H1 (cell line): ENCODE data around the gene LHFPL2. TPM values are rescaled to one million over a fixed set of nuclear protein-coding genes. Genes with fewer than 3 reads are reported as not detected.

ENCODE experiments used
- CTCF ChIA-PET: fragments of 300-600 bp; sonication (Branson Sonifier 250); formaldehyde crosslinking; loops from one replicate; lab custom pipeline; 2021; ENCODE audit not compliant: partially characterized antibody; lab: Charles Lee
- POLR2A ChIA-PET: fragments of 300-600 bp; sonication (Branson Sonifier 250); formaldehyde crosslinking; loops from one replicate; lab custom pipeline; 2021; ENCODE audit warnings: inconsistent platforms; ENCODE audit not compliant: partially characterized antibody; lab: Charles Lee
- DNase-seq, 2 experiments: peaks; one replicate each; pipeline versions ENCODE4 v3.0.0 to v3.0.0-alpha.2; 2010 to 2022; ENCODE audit warnings: low spot score in 2 of 2, low read depth in 1 of 2, mixed read lengths in 1 of 2
- FAIRE-seq: peaks from 2 replicates; lab custom pipeline; 2011; peaks lifted over from hg19 to GRCh38; lab: Jason Lieb, UNC
- H2AFZ ChIP-seq: 2 replicates; pipeline ENCODE4 v1.8.1; 2012; ENCODE audit warnings: low read length, inconsistent platforms
- H2AK5ac ChIP-seq: 2 replicates; pipeline ENCODE4 v1.6.1; 2013; ENCODE audit warnings: low read depth, low read length
- H2BK120ac ChIP-seq: replicated peaks from 2 replicates; pipeline ENCODE3; 2013; ENCODE audit warnings: low read depth, low read length, inconsistent platforms
- H2BK12ac ChIP-seq: 2 replicates; pipeline ENCODE4 v1.6.1; 2013; ENCODE audit warnings: low read depth, low read length
- H2BK15ac ChIP-seq: 2 replicates; pipeline ENCODE4 v1.6.1; 2013; ENCODE audit warnings: low read length
- H2BK20ac ChIP-seq: 2 replicates; pipeline ENCODE4 v1.6.1; 2013; ENCODE audit warnings: low read length
- H2BK5ac ChIP-seq: 2 replicates; pipeline ENCODE4 v1.6.1; 2013; ENCODE audit warnings: low read depth, low read length
- H3K14ac ChIP-seq: 2 replicates; pipeline ENCODE4 v1.6.1; 2013; ENCODE audit warnings: inconsistent platforms; ENCODE audit not compliant: insufficient read length
- H3K18ac ChIP-seq: 2 replicates; pipeline ENCODE4 v1.6.1; 2013; ENCODE audit warnings: low read length; ENCODE audit errors: extremely low read depth
- H3K23ac ChIP-seq: 2 replicates; pipeline ENCODE4 v1.6.1; 2013; ENCODE audit warnings: inconsistent platforms; ENCODE audit not compliant: insufficient read length
- H3K23me2 ChIP-seq: 2 replicates; pipeline ENCODE4 v1.6.1; 2013; ENCODE audit warnings: low read depth, low read length
- H3K27ac ChIP-seq: 2 replicates; pipeline ENCODE4 v1.6.1; 2011; ENCODE audit warnings: low read depth, low read length, inconsistent platforms
- H3K27me3 ChIP-seq, 4 experiments: replicated peaks in 1 of 4; 1 replicate in 1 of 4; 2 replicates in 3 of 4; pipeline versions ENCODE4 v1.6.1 to v1.8.1; 2011 to 2013; ENCODE audit warnings: low read length in 3 of 4, mild to moderate bottlenecking in 3 of 4, inconsistent platforms in 2 of 4, mixed read lengths in 2 of 4, moderate library complexity in 1 of 4; ENCODE audit not compliant: control insufficient read depth in 3 of 4, insufficient read depth in 3 of 4; ENCODE audit errors: extremely low read depth in 1 of 4
- H3K36me3 ChIP-seq, 4 experiments: 2 replicates each; pipeline versions ENCODE4 v1.6.1 to v1.8.1; 2011 to 2013; ENCODE audit warnings: mild to moderate bottlenecking in 4 of 4, low read length in 3 of 4, moderate library complexity in 2 of 4, control low read depth in 1 of 4, inconsistent platforms in 1 of 4; ENCODE audit not compliant: insufficient read depth in 4 of 4, control insufficient read depth in 2 of 4
- H3K4ac ChIP-seq: replicated peaks from 2 replicates; pipeline ENCODE3; 2013; ENCODE audit warnings: low read length, low read depth, mixed read lengths, inconsistent platforms; ENCODE audit not compliant: insufficient read length
- H3K4me1 ChIP-seq, 4 experiments: replicated peaks in 1 of 4; 1 replicate in 1 of 4; 2 replicates in 3 of 4; pipeline versions ENCODE4 v1.6.1 to v1.8.1; 2011 to 2013; ENCODE audit warnings: low read length in 3 of 4, inconsistent platforms in 2 of 4, mixed read lengths in 1 of 4; ENCODE audit not compliant: insufficient read depth in 4 of 4, control insufficient read depth in 3 of 4
- H3K4me2 ChIP-seq, 2 experiments: 2 replicates each; pipeline versions ENCODE4 v1.6.1 to v1.8.1; 2011 to 2013; ENCODE audit warnings: low read depth in 2 of 2, low read length in 2 of 2, control low read depth in 1 of 2, inconsistent platforms in 1 of 2, mild to moderate bottlenecking in 1 of 2; ENCODE audit not compliant: insufficient read depth in 1 of 2
- H3K4me3 ChIP-seq, 4 experiments: fragments of 200-600, 300-600 bp in 1 of 4; sonication (generic), shearing (Covaris generic), sonication (Bioruptor Twin) in 1 of 4; 2 replicates each; pipeline versions ENCODE4 v1.5.1 to v1.8.1; 2011 to 2016; ENCODE audit warnings: low read length in 4 of 4, low read depth in 3 of 4, control low read depth in 2 of 4, inconsistent platforms in 2 of 4, mild to moderate bottlenecking in 2 of 4, mixed read lengths in 1 of 4, moderate library complexity in 1 of 4; ENCODE audit not compliant: insufficient read depth in 2 of 4; ENCODE audit errors: extremely low read depth in 1 of 4
- H3K56ac ChIP-seq: replicated peaks from 2 replicates; pipeline ENCODE3; 2013; ENCODE audit warnings: low read depth, mild to moderate bottlenecking, mixed read lengths, low read length, inconsistent platforms; ENCODE audit not compliant: insufficient read length
- H3K79me1 ChIP-seq: 2 replicates; pipeline ENCODE4 v1.6.1; 2013; ENCODE audit warnings: low read depth, low read length, control low read depth
- H3K79me2 ChIP-seq, 2 experiments: 2 replicates each; pipeline versions ENCODE4 v1.6.1 to v1.8.1; 2012 to 2013; ENCODE audit warnings: low read length in 2 of 2, mild to moderate bottlenecking in 2 of 2, inconsistent platforms in 1 of 2; ENCODE audit not compliant: insufficient read depth in 2 of 2, control insufficient read depth in 1 of 2
- H3K9ac ChIP-seq, 4 experiments: replicated peaks in 1 of 4; 1 replicate in 1 of 4; 2 replicates in 3 of 4; pipeline versions ENCODE4 v1.6.1 to v1.8.1; 2011 to 2013; ENCODE audit warnings: low read depth in 3 of 4, low read length in 3 of 4, control low read depth in 2 of 4, mild to moderate bottlenecking in 2 of 4, moderate library complexity in 2 of 4, inconsistent platforms in 1 of 4; ENCODE audit errors: extremely low read depth in 1 of 4
- H3K9me3 ChIP-seq, 2 experiments: 2 replicates each; pipeline versions ENCODE4 v1.6.1 to v1.8.1; 2012 to 2013; ENCODE audit warnings: mild to moderate bottlenecking in 2 of 2, moderate library complexity in 2 of 2, control low read depth in 1 of 2, inconsistent platforms in 1 of 2, low read depth in 1 of 2, low read length in 1 of 2, mixed read lengths in 1 of 2; ENCODE audit not compliant: insufficient read depth in 2 of 2
- H4K20me1 ChIP-seq, 2 experiments: replicated peaks in 1 of 2; 2 replicates each; pipeline versions ENCODE3 to v1.8.1; 2011 to 2013; ENCODE audit warnings: inconsistent platforms in 2 of 2, low read length in 2 of 2, mild to moderate bottlenecking in 1 of 2; ENCODE audit not compliant: insufficient read depth in 2 of 2, control insufficient read depth in 1 of 2
- H4K5ac ChIP-seq: 2 replicates; pipeline ENCODE4 v1.6.1; 2013; ENCODE audit warnings: low read length, low read depth, mixed read lengths, inconsistent platforms; ENCODE audit not compliant: insufficient read length
- H4K8ac ChIP-seq: 2 replicates; pipeline ENCODE4 v1.8.0; 2013; ENCODE audit warnings: mild to moderate bottlenecking, moderate library complexity, low read length, inconsistent platforms; ENCODE audit not compliant: insufficient read depth; ENCODE audit errors: extremely low read depth
- H4K91ac ChIP-seq: replicated peaks from 2 replicates; pipeline ENCODE3; 2013; ENCODE audit warnings: low read length, mixed read lengths, inconsistent platforms; ENCODE audit not compliant: insufficient read length
- RFX5 ChIP-seq: IDR thresholded peaks from 2 replicates; pipeline ENCODE4 v1.6.1; 2011; ENCODE audit warnings: low read depth, low read length, improper control_type of control experiment, borderline replicate concordance
- WGBS, 2 experiments: shearing (Covaris generic) in 1 of 2; methylation state at CpG; one replicate each; pipeline versions ENCODE4 v1.1.6 to v1.1.7; 2013 to 2015; ENCODE audit warnings: low lambda C conversion rate in 2 of 2, mixed read lengths in 2 of 2, inconsistent platforms in 1 of 2, low coverage in 1 of 2, missing lambda C conversion rate in 1 of 2; ENCODE audit not compliant: insufficient replicate concordance in 2 of 2, insufficient coverage in 1 of 2, insufficient read length in 1 of 2; ENCODE audit errors: extremely low coverage in 1 of 2, missing lambda C conversion rate in 1 of 2; 5-methylcytosine and 5-hydroxymethylcytosine counted together
- polyA plus RNA-seq, 7 experiments: library from polyadenylated mRNA; depleted of rRNA in 3 of 7; stranded (reverse) in 5 of 7; unstranded in 2 of 7; fragments of >200 nt in 5 of 7; fragments of 200-250 nt in 2 of 7; gene quantifications; 1 replicate in 5 of 7; 2 replicates in 1 of 7; 4 replicates in 1 of 7; pipeline versions ENCODE4 v1.2.1 to v1.2.3, GENCODE V29; 2011 to 2013; ENCODE audit warnings: missing spikeins in 2 of 7, mixed read lengths in 2 of 7
- total RNA-seq: library from RNA; stranded (reverse); fragmentation: NEBNext Ultra II Directional; extraction: Animal tissue kit (Norgen Biotek cat#: 25700); gene quantifications from 2 replicates; pipeline ENCODE4 v1.2.1, GENCODE V29; 2021

LHFPL2 gene
- total and polyA plus RNA-seq, 2 of the 8 experiments (the other 6 are each of a cell fraction or from before 2014, with no cell fraction given), result 9.6 to 43.0 TPM

GRCh38 chr5:78530342-78531096 is 118.1 kb downstream of the LHFPL2 start:
- no peak overlapping the region for H2BK5ac ChIP-seq
- H3K18ac ChIP-seq, result no peak overlapping the region
- no peaks in the 10 kb centered on the region for H3K36me3 ChIP-seq
- no peak overlapping the region for H4K8ac ChIP-seq
- H4K5ac ChIP-seq, result no peak overlapping the region
- H3K27ac ChIP-seq, result no peak overlapping the region
- H3K23me2 ChIP-seq, result no peaks in the 10 kb centered on the region
- H3K9me3 ChIP-seq, result no peaks in the 10 kb centered on the region
- H4K20me1 ChIP-seq, result peaks cover 1 to 2% of the 10 kb centered on the region in 2 experiments
- H3K9ac ChIP-seq, result no peak overlapping the region
- H2BK20ac ChIP-seq, result no peak overlapping the region
- no peak overlapping the region for H3K4me2 ChIP-seq
- H2BK12ac ChIP-seq, result no peak overlapping the region
- no peak overlapping the region for H4K91ac ChIP-seq
- H3K14ac ChIP-seq, result no peak overlapping the region
- no peak overlapping the region for H3K23ac ChIP-seq
- H2AK5ac ChIP-seq, result no peak overlapping the region
- H2BK15ac ChIP-seq, result no peak overlapping the region
- no peak overlapping the region for H3K56ac ChIP-seq
- peaks cover 3 to 11% (median 9%) of the 10 kb centered on the region in 4 experiments; a peak in 5 of 7 replicates for H3K4me1 ChIP-seq
- no peak overlapping the region for H2BK120ac ChIP-seq
- peaks cover 6% of the 10 kb centered on the region; the same call in 1 of the 2 replicates for H3K79me1 ChIP-seq
- no peak for DNase-seq
- POLR2A ChIA-PET, result no interaction called here
- WGBS, 2 experiments, result 74% methylated on average over 3 of the region's 3 CpGs; no CpG with 5 or more reads in 1 of the 2 experiments
- H3K27me3 ChIP-seq, result no peaks in the 10 kb centered on the region
- H2AFZ ChIP-seq, result no peak overlapping the region
- CTCF ChIA-PET, result interaction anchor here (0.7 kb wide), 1 partner anchor 11 kb away, joined by 3 read pairs; no protein-coding TSS in a partner anchor
- peaks cover 0 to 34% of the 10 kb centered on the region in 2 experiments; a peak in 3 of 4 replicates for H3K79me2 ChIP-seq
- H3K4me3 ChIP-seq, result no peak overlapping the region
- H3K4ac ChIP-seq, result no peak overlapping the region
- FAIRE-seq, result no peak
- no peak for TF ChIP-seq RFX5
